Activated T-helper 17 cell treated with anti-CD3 and anti-CD28 coated beads, Interleukin-2, amount 50 U/mL, for 72 hours (primary cell): Measurements from ENCODE around the gene PNLIPRP3. TPM values are rescaled to one million over a fixed set of nuclear protein-coding genes. Genes with fewer than 3 reads are reported as not detected.
"Not testable (repeated sequence)": the region's sequence is repeated elsewhere in the genome, so short reads cannot be mapped to it uniquely, and the experiment has no call there.

Source experiments
- ATAC-seq: fragments of 150-1000 bp; cut with Tn5 transposase; replicated peaks from 2 replicates; pipeline ENCODE4 v1.10.0; 2021; ENCODE audit warnings: mild to moderate bottlenecking, moderate library complexity
- H3K27ac Mint-ChIP-seq: one replicate; pipeline ENCODE4 v1.8.0; 2022; ENCODE audit warnings: mixed read lengths
- H3K27me3 Mint-ChIP-seq: one replicate; pipeline ENCODE4 v1.8.0; 2022; ENCODE audit warnings: mixed read lengths
- H3K36me3 Mint-ChIP-seq: one replicate; pipeline ENCODE4 v1.8.0; 2022; ENCODE audit warnings: low read depth, mild to moderate bottlenecking, mixed read lengths
- H3K4me1 Mint-ChIP-seq: one replicate; pipeline ENCODE4 v1.8.0; 2022; ENCODE audit warnings: mixed read lengths
- H3K4me3 Mint-ChIP-seq: one replicate; pipeline ENCODE4 v1.8.0; 2022; ENCODE audit warnings: mild to moderate bottlenecking, mixed read lengths
- H3K9me3 Mint-ChIP-seq: one replicate; pipeline ENCODE4 v1.8.0; 2022; ENCODE audit warnings: mixed read lengths
- total RNA-seq, 2 donors: library from RNA; stranded (reverse); gene quantifications; one replicate each; pipeline ENCODE4 v1.2.3, GENCODE V29; 2022

PNLIPRP3 gene
- not detected for total RNA-seq

DNA sequence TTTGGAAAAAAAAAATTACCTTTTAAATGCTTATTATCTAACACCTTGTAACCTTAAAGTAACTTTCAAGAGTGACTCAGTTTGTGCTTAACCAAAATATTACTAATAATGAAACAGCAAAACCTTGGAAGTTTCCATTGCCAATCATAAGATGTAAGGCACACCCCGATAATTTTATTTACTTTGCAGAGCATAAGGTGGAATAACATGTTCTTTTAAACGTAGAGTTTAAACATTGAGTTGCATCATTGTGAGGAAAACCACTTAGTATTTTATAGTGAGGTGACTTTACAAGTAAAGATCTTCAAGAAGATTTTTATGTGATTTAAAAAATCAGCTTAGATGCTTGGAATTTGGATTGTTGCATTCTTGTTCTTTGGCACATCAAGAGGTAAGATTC lies at the start of gene PNLIPRP3:
Gene PNLIPRP3, plus strand, starts transcription at position 177 of the 400 bp plus-strand sequence. Its CDS starts 166 bp downstream, at position 343.
- no peak within 1 kb of the TSS for H3K27ac Mint-ChIP-seq
- H3K27me3 Mint-ChIP-seq, result peaks cover 8% of the 10 kb centered on the region
- no peak within 1 kb of the TSS for H3K4me3 Mint-ChIP-seq
- no peaks in the 10 kb centered on the region for H3K36me3 Mint-ChIP-seq
- no peaks in the 10 kb centered on the region for H3K9me3 Mint-ChIP-seq
- ATAC-seq, result no peak
- no peaks in the 10 kb centered on the region for H3K4me1 Mint-ChIP-seq

DNA sequence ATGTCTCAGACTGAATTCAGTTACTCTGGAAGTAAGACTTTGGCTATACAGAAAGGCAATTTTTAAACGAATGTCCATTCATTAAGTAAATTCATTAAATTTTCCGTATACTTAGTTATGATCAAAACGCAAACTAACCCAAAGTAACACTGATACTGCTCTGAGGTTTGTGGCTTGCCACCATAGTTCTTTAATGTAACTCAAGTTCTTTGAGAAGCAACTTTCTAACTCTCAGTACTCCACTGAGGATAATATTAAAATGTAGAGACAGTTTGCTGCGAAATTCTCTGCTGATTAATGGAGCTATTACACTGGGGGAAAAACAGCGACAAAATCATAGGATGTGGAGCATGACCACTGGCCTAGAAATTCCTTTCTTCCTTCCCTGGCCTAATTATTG lies 45.4 kb upstream of the PNLIPRP3 start:
- Mint-ChIP-seq H3K9me3 (no peaks in the 10 kb centered on the region), H3K4me3 (no peak overlapping the region), H3K27me3 (no peaks in the 10 kb centered on the region), H3K27ac (no peak overlapping the region), H3K4me1 (no peaks in the 10 kb centered on the region), H3K36me3 (no peaks in the 10 kb centered on the region)
- ATAC-seq, result no peak

DNA sequence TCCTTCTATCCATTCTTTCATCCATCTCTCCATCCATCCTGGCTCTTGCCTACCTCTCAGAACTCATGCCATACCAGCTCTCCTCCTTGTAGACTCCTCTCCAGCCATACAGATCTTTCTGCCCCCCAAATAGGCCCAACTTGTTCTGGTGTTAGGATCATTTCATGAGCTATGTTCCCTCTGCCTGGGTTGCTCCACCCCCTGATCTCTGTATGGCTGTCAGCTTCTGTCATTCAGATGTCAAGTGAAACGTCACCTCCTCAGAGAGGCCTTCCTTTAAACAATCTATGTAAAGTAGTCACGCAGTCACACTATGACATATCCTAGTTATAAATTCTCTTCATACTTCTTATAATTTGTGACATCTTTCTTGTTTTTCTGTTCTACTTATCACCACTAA lies 42.3 kb upstream of the PNLIPRP3 start:
- ATAC-seq, result no peak
- no peaks in the 10 kb centered on the region for H3K36me3 Mint-ChIP-seq
- H3K9me3 Mint-ChIP-seq, result no peaks in the 10 kb centered on the region
- no peak overlapping the region for H3K4me3 Mint-ChIP-seq
- no peak overlapping the region for H3K27ac Mint-ChIP-seq
- H3K4me1 Mint-ChIP-seq, result no peaks in the 10 kb centered on the region
- H3K27me3 Mint-ChIP-seq, result peaks cover 4% of the 10 kb centered on the region

DNA sequence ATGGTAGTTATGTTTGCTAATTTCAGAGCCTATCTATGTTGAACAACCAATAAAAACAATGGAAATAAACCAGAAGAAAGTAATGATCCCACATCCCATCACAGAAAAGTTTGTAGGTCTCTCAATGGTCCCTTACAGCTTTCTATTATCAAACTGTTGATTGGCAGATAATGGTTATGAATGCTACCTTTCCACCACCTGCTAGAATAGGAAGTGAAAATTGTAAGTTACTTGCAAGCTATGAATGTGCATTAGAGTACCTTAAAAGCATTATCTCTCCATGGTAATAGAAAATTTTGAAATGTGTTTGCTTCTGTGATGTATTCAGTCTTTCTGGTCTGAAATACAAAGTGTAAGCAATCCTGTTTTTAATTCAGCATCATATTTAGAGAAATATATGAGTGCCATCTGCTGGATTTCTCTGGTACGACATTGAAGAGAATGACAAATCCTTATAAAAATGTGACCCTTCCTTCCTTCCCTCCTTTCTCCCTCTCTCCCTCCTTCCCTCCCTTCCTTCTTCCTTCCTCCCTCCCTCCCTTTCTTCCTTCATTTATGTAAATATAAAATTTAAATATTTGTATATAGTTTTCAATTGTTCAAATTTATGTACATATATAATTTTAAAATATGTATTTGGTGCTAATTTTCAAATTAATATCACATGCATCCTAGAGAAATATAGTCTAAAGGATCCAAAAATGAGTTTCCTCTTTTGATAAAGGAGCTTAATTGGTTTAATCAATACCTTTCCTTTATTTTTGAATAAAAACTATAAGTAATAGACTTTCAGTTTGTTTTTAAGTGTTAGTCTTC lies 41.4 kb upstream of the PNLIPRP3 start:
- H3K9me3 Mint-ChIP-seq, result no peaks in the 10 kb centered on the region
- H3K36me3 Mint-ChIP-seq, result no peaks in the 10 kb centered on the region
- no peak for ATAC-seq
- H3K4me1 Mint-ChIP-seq, result no peaks in the 10 kb centered on the region
- no peak overlapping the region for H3K4me3 Mint-ChIP-seq
- H3K27me3 Mint-ChIP-seq, result peaks cover 6% of the 10 kb centered on the region
- H3K27ac Mint-ChIP-seq, result no peak overlapping the region

DNA sequence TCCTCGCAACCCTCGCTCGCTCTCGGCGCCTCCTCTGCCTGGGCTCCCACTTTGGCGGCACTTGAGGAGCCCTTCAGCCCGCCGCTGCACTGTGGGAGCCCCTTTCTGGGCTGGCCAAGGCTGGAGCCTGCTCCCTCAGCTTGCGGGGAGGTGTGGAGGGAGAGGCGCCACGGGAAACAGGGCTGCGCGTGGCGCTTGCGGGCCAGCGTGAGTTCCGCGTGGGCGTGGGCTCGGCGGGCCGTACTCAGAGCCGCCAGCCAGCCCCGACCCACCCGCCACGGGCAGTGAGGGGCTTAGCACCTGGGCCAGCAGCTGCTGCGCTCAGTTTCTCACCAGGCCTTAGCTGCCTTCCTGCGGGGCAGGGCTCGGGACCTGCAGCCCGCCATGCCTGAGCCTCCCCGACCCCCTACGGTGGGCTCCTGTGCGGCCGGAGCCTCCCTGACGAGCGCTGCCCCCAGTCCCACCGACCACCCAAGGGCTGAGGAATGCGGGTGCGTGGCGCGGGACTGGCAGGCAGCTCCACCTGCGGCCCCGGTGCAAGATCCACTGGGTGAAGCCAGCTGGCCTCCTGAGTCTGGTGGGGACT lies 34.3 kb upstream of the PNLIPRP3 start:
- not testable (repeated sequence) for H3K4me1 Mint-ChIP-seq, H3K9me3 Mint-ChIP-seq, H3K27ac Mint-ChIP-seq, ATAC-seq, H3K4me3 Mint-ChIP-seq, H3K36me3 Mint-ChIP-seq
- H3K27me3 Mint-ChIP-seq, result peaks cover 15% of the 10 kb centered on the region

DNA sequence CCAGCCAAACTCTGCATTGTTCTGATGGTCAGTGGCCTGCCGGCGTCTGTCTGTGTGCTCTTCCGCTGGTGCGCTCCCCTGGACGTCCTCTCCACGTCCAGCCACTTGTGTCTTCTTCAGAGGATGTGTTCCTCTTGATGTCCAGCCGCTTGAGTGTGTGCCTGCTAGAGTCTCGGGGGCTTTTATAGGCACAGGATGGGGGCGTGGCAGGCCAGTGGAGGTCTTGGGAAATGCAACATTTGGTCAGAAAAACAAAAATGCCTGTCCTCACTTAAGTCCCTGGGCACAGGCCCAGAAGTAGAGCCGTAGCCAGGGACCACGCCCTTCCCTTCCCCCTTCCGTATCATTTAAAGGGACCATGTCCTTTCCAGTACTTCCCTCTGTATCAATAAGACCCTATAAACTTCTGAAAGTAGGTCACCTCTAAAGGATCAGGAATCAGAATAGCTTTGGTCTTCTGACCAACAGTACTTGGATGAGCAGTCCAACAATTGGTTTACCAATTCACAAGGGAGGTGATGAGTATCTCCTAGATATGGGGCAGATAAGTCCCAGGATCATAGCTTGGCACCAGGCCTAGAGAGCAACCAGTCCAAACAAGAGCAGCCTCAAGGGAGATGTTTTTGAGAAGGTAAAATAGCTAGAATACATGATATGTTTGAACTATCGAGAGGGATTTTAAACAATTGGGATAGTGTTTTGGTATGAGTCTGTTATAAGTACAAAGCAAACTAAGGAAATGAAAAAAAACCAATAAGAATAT lies 32.2 kb upstream of the PNLIPRP3 start:
- Mint-ChIP-seq H3K27ac (no peak overlapping the region), H3K27me3 (peaks cover 13% of the 10 kb centered on the region), H3K4me3 (no peak overlapping the region), H3K9me3 (peaks cover 6% of the 10 kb centered on the region), H3K36me3 (no peaks in the 10 kb centered on the region), H3K4me1 (no peaks in the 10 kb centered on the region)
- no peak for ATAC-seq

DNA sequence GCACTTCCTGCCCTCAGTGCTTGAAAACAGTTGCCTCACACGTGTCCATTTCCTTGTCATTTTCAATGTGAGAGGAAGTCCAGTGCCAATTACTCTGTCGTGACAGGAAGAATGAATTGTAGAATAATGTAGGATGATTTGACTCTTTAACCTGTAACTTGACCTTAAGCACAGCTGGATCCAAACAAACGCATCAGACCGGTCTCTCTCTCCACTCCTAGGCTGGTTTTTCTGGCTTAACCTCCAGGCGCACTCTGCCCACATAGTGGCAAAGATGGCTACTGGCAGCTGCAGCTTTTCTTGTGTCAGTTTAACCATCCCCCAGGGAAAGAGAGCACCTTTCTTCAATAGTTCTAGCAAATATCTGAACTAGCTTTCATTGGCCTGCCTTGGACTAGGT lies 29.4 kb upstream of the PNLIPRP3 start:
- H3K4me1 Mint-ChIP-seq, result no peaks in the 10 kb centered on the region
- no peak overlapping the region for H3K4me3 Mint-ChIP-seq
- ATAC-seq, result no peak
- peaks cover 6% of the 10 kb centered on the region for H3K9me3 Mint-ChIP-seq
- peaks cover 4% of the 10 kb centered on the region for H3K27me3 Mint-ChIP-seq
- no peak overlapping the region for H3K27ac Mint-ChIP-seq
- H3K36me3 Mint-ChIP-seq, result no peaks in the 10 kb centered on the region

DNA sequence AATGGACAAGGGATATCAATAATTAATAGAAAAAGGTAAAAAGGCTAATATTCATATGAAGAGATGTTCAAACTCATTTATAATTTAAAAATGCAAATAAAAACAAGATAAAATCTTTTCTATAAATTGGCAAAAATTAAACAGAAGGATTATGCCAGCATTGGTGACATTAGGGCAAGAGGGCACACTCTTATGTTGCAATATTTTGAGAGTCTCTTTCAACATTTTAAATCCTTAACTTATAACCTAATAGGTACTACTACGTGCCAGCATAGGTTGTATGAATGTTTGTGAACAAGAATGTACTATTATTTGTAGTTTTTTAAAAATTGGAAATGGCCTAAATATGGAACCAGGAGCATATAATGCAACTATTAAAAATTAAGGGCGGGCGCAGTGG lies 24.8 kb upstream of the PNLIPRP3 start:
- no peaks in the 10 kb centered on the region for H3K4me1 Mint-ChIP-seq
- H3K4me3 Mint-ChIP-seq, result no peak overlapping the region
- ATAC-seq, result no peak
- no peak overlapping the region for H3K27ac Mint-ChIP-seq
- no peaks in the 10 kb centered on the region for H3K36me3 Mint-ChIP-seq
- H3K9me3 Mint-ChIP-seq, result no peaks in the 10 kb centered on the region
- peaks cover 7% of the 10 kb centered on the region for H3K27me3 Mint-ChIP-seq

DNA sequence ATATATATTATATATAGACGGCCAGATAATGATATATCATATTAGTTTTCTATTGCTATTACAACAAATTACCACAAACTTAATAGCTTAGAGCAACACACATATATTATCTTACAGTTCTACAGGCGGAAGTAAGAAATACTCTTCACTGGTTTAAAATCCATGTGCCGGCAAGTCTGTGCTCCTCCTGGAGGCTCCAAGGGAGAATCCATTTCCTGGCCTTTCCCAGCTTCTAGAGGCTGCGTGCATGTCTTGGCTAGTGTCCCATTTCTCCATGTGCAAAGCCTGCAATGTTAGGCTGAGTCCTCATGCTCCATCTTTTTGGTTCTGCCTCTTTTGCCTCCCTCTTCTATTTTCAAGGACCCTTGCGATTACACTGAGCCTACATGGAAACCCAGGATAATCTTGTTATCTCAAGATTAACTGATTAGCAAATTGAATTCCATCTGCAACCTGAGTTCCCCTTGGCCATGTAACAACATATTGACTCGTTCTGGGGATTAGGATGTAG lies 23.9 kb upstream of the PNLIPRP3 start:
- ATAC-seq, result no peak
- H3K36me3 Mint-ChIP-seq, result no peaks in the 10 kb centered on the region
- H3K27me3 Mint-ChIP-seq, result peaks cover 7% of the 10 kb centered on the region
- H3K4me3 Mint-ChIP-seq, result no peak overlapping the region
- H3K9me3 Mint-ChIP-seq, result no peaks in the 10 kb centered on the region
- H3K27ac Mint-ChIP-seq, result no peak overlapping the region
- no peaks in the 10 kb centered on the region for H3K4me1 Mint-ChIP-seq

DNA sequence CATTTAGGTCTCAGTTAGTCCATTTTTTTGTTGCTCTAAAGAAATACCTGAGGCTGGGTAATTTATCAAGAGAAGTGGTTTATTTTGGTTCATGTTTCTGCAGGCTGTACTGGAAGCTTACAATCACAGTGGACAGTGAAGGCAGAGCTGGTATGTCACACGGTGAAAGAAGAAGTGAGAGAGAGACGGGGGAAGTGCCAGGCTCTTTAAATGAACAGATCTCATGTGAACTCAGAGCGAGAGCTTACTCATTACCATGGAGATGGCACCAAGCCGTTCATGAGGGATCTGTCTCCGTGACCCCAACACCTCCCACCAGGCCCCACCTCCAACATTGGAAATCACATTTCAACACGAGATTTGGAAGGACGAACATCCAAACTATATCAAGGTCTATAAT lies 18.9 kb upstream of the PNLIPRP3 start:
- Mint-ChIP-seq H3K4me3 (no peak overlapping the region), H3K36me3 (no peaks in the 10 kb centered on the region), H3K4me1 (no peaks in the 10 kb centered on the region), H3K27me3 (peaks cover 11% of the 10 kb centered on the region), H3K9me3 (no peaks in the 10 kb centered on the region), H3K27ac (no peak overlapping the region)
- ATAC-seq, result no peak

DNA sequence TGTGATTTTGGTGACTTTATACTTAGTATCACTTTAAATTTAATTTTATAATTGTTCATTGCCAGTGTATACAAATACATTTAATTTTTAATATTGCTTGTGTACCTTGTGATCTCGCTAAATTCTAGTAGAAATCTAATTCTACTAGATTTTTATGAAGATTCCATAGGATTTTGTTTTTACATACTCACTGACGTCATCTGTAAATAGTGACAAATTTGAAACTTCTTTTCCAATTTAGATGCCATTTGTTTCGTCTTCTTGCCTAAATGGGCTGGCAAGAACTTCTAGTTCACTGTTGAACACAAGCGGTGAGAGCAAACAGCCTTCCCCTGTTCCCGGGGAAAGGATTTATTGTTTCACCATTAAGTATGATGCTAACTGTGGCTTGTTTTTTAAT lies 17.3 kb upstream of the PNLIPRP3 start:
- Mint-ChIP-seq H3K27me3 (peaks cover 8% of the 10 kb centered on the region), H3K27ac (no peak overlapping the region), H3K4me3 (no peak overlapping the region), H3K9me3 (no peaks in the 10 kb centered on the region), H3K4me1 (no peaks in the 10 kb centered on the region), H3K36me3 (no peaks in the 10 kb centered on the region)
- no peak for ATAC-seq

DNA sequence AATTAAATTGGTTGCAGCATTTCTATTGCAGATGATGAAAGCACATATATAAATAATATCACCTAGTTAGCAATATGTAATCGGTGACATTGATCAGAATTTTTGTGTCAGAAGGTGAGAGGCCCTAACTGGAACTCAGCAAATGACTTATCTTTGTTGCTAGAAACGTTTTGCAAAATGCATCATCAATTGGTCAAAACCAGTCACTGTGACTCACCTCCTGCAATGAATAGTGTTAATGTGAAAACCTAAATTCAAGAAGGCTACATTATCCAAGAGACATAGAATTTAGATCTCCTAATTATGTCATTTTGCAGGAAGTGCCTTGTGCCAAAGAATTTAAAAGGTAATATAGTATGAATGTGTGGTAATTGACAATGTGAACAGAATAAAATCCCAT lies 9.8 kb upstream of the PNLIPRP3 start:
- no peak overlapping the region for H3K4me3 Mint-ChIP-seq
- H3K4me1 Mint-ChIP-seq, result no peaks in the 10 kb centered on the region
- H3K9me3 Mint-ChIP-seq, result peaks cover 4% of the 10 kb centered on the region
- no peaks in the 10 kb centered on the region for H3K36me3 Mint-ChIP-seq
- peak; percentile 75 for ATAC-seq
- no peak overlapping the region for H3K27ac Mint-ChIP-seq
- no peaks in the 10 kb centered on the region for H3K27me3 Mint-ChIP-seq

DNA sequence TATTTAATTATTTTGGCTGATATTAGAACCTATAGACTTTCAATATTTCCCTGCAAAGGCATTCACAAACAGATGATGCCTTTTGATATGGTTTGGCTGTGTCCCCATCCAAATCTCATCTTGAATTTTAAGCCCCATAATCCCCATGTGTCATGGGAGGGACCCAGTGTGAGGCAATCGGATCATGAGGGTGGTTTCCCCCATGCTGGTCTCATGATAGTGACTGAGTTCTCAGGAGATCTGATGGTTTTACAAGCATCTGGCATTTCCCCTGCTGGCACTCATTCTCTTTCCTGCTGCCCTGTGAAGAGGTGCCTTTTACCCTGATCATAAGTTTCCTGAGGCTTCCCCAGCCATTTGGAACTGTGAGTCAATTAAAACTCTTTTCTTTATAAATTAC lies 9.3 kb upstream of the PNLIPRP3 start:
- no peak overlapping the region for H3K27ac Mint-ChIP-seq
- H3K4me1 Mint-ChIP-seq, result no peaks in the 10 kb centered on the region
- H3K9me3 Mint-ChIP-seq, result peaks cover 4% of the 10 kb centered on the region
- H3K27me3 Mint-ChIP-seq, result peaks cover 3% of the 10 kb centered on the region
- no peak overlapping the region for H3K4me3 Mint-ChIP-seq
- peak; percentile 28 for ATAC-seq
- H3K36me3 Mint-ChIP-seq, result no peaks in the 10 kb centered on the region

DNA sequence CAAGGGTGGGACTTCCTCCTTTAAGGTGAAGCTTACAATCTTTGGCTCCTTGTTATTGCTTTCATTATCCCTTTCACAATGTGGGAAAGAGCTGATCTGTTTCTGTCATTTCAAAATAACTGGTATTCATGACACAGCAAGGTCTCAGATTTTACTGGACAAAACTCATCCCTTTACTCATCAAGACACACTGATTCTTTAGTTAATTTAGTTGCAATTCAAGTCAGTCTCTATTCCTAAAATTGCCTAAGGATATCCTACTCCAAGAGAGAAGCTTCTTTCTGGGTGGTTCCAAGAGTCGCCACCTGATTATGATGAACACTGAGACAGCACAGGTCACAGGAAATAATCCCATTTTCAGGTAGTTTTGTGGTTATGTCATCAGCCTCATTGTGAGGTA lies 5.8 kb upstream of the PNLIPRP3 start:
- H3K27ac Mint-ChIP-seq, result no peak overlapping the region
- ATAC-seq, result no peak
- H3K9me3 Mint-ChIP-seq, result no peaks in the 10 kb centered on the region
- peaks cover 8% of the 10 kb centered on the region for H3K27me3 Mint-ChIP-seq
- no peaks in the 10 kb centered on the region for H3K36me3 Mint-ChIP-seq
- no peak overlapping the region for H3K4me3 Mint-ChIP-seq
- no peaks in the 10 kb centered on the region for H3K4me1 Mint-ChIP-seq
